Liver (tissue), 3 donors: ENCODE results near the gene ZNRF2.

Experiments used
- CTCF ChIP-seq: fragments of 150-350 bp; IDR thresholded peaks from 2 replicates; pipeline ENCODE4 v1.5.1; 2017; ENCODE audit warnings: improper control_type of control experiment, low read depth, low read length; ENCODE audit not compliant: missing input control
- REST ChIP-seq: IDR thresholded peaks from 2 replicates; pipeline ENCODE4 v1.6.1; 2016; ENCODE audit warnings: antibody characterized with exemption, mild to moderate bottlenecking
- SP1 ChIP-seq: IDR thresholded peaks from 2 replicates; pipeline ENCODE4 v1.6.1; 2018; ENCODE audit warnings: antibody characterized with exemption, mild to moderate bottlenecking
- YY1 ChIP-seq: IDR thresholded peaks from 2 replicates; pipeline ENCODE4 v1.6.1; 2016; ENCODE audit warnings: antibody characterized with exemption, mild to moderate bottlenecking
- donor health status: healthy.
- donor health status: healthy.

GRCh38 chr7:30405179-30405578 lies 120.8 kb downstream of the ZNRF2 start:
- no peak for TF ChIP-seq CTCF
- TF ChIP-seq SP1 = no peak
- no peak for TF ChIP-seq REST
- TF ChIP-seq YY1 = no peak
